ENCODE results near the gene SORCS1.

The SORCS1 gene

GRCh38 chr10:107103174-107104025 lies 61.1 kb downstream of the SORCS1 start:
- DNase-seq = no peak

GRCh38 chr10:107098326-107098725 lies 66.2 kb downstream of the SORCS1 start:
- no peak for DNase-seq

DNA sequence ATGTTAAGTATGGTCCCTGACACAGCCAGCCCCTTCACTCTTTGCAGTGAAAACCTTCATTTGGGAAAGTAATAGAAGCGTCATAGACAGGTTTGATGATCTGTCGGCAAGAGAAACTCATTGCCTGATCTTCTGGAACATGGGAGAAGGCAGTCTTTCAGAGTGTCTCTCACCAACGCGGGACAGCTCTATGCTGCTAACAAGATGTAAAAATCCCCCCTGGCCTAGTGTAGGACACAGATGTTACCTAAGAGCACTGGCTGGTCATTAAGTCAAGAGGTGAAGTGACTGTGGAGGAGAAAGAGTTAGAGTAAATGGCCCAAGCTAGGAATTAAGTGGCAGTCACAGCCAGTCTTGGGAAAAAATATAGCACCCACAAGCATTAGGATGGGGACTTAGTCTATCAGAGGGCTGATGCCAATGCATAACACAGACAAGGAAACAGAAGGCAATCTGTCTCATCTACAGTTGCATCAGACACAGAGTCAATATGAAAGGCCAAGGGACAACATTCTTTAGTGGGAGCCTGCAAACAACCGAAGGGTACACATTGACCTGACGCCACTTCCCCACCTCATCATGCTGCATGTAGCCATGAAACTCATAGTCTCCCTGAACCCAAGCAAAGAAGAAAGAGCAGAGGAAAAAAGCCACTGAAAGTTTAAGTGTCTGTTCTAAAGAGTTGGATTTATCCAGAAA lies 69.5 kb downstream of the SORCS1 start:
- DNase-seq = no peak

DNA sequence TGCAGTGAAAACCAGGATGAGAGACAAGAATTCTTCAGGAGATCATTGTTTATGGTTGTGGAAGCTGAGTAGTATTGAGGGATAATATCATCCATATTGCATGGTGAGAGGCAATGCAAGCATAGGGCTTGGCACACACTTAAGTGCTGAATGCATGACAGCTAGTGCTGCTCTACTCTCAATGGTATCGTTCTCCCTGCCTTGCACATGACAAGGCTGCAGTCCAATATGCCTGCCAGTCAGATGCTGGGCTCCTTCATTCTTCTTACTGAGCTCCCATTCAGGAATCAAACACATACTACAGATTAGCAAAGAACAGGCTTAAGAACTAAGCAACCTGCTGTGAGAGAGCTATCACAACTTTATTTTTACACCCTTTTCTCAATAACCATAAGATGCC lies 72.2 kb downstream of the SORCS1 start:
- no peak for DNase-seq

GRCh38 chr10:107091126-107091525 lies 73.4 kb downstream of the SORCS1 start:
- no peak for DNase-seq

GRCh38 chr10:107085665-107086525 lies 78.6 kb downstream of the SORCS1 start:
- no peak for DNase-seq

- DNase-seq = no peak
Observed at GRCh38 chr10:107083388-107084009, 81.0 kb downstream of the SORCS1 start.

GRCh38 chr10:107081644-107082043 lies 82.9 kb downstream of the SORCS1 start:
- no peak for DNase-seq

GRCh38 chr10:107075117-107075516 lies 89.4 kb downstream of the SORCS1 start:
- DNase-seq = no peak

DNA sequence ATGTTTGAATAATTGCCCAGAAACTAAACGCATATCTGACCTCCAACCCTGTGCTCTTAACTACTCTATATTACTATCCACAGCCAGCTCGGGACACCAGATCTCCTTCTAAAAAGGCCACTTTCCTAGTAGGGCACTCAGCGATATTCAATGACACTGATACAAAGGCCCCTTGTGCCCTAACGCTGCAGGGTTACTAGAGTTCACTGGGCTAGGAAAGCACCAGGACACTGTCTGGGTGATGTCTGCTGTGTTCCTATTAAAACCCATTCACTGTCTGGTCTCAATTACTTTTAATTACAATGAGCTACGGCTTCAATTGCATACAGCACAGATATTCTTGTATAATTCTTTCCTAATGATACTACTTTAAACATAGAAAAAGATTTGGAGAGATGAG lies 91.7 kb downstream of the SORCS1 start:
- DNase-seq = no peak

GRCh38 chr10:107072028-107072427 lies 92.5 kb downstream of the SORCS1 start:
- DNase-seq = no peak

DNA sequence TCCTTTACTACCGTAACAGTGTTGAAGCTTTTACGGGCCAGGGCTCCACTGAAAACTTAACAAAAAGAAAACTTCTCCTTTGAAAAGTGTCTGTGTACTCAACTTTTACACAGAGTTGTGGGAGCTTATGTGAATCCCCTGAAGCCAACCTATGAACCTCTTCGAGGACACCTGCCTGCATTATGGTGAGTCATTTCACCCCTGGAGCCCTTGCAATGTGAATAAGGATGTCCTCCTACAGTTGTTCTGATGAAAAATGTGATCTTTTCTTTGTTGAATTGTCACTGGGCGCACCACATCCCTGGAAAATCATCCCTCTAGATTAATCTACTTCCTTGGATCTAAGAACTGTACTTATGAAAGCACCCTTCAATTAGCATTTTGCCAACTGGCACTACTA lies 93.2 kb downstream of the SORCS1 start:
- no peak for DNase-seq

GRCh38 chr10:107067843-107068242 lies 96.7 kb downstream of the SORCS1 start:
- DNase-seq = no peak

DNA sequence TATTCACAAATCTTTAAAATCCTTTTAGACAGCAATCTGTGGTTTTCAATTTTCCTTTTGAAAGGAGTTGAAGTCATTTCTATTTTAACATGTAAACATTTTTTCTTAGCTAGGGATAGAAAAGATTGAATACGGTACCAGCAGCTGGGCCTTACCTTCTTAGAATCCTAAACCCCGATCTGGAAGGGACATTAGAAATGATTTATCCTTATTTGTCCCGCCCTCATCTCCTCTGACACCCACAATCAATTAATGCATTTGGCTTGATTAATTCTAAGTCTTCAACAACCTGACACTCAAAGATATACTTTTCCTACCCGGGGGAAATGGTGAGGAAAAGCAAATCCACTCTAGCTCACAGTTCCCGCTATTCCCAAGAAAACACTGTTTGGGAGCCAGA lies 100.4 kb downstream of the SORCS1 start:
- DNase-seq = no peak

GRCh38 chr10:107059872-107060271 lies 104.6 kb downstream of the SORCS1 start:
- DNase-seq = no peak

DNA sequence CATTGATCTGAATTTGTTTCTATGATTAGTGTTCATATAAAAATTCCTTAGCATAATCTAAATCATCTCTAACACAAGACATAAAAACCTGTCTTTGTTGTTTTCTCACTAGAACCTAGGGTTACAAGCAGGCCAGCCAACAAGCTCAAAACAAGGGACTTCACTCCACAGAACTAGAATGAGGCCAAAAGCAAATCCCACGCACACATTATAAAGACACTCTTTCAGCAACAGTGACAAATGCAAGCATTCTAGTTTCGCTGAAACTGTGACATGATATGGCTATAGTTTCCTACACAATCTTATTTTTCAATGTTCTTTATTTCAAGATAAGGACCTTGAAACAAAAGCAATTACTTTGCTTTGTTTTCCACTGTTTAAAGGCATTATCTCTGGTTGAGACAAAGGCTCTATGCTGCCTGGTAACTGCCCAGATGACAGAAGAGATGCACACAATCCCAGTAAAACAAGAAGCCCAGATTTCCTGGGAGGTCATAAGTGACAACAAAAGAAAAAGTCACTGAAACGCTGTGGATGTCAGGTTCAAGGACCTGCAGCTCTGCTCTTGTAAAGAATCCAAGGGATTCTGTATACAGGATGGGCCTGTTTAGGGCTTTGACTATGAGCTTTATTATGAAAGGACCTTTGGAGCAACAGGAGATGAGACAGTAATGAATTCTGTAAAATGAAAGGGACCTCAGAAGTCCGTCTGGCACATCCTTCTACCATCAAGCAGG lies 105.3 kb downstream of the SORCS1 start:
- DNase-seq = no peak

DNA sequence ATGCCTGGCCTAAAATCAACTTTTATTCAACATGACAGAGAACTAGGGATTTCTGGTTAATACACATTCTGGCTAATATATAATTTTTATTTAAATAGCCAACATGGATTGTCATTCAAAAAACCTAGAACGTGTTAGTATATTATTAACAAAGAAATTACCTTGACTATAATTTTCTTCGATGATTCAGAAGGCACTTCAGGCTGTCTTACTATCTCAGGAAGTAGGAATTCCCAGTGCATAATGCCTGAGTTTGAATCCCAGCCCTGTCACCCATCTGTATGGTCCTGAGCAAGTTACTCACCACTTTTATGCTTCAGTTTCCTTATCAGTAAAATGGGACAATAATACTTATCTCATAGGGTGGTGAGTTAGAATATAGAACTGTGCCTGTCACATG lies 106.2 kb downstream of the SORCS1 start:
- DNase-seq = no peak

GRCh38 chr10:107056182-107056581 lies 108.3 kb downstream of the SORCS1 start:
- no peak for DNase-seq

DNA sequence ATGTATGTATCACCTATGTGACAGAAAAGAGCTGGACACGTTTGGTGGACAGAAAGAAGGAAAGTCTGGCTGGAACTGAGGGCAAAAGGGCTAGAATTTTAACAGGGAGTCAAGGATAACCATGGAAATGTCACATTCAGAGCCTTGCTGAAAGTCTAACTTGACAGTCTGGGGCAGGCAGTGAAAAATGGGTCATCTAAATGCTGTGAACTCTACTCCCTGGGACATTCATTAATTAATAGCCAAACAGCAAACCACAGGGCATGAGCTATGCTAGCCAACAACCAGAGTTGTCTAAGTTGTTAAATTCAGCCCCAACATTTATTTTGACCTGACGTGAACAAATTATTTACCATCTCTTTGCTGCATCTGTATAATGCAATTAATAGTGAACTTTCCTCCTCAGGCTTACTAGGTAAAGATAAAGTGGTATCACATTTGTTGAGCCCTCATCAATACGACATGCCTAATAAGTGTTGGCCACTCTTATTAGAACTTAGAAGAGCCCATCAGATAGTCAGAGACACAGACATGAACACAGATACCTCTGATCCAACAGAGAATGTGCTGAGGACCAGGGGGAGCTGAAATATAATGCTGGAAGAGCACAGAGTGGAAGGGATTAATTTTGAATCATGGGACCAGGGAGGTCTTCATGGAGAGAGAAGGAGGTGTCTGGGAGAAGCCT lies 109.9 kb downstream of the SORCS1 start:
- no peak for DNase-seq

GRCh38 chr10:107051769-107052168 lies 112.7 kb downstream of the SORCS1 start:
- DNase-seq = no peak

- DNase-seq = no peak
Observed at GRCh38 chr10:107043461-107043860, 121.0 kb downstream of the SORCS1 start.
